K562 (cell line): ENCODE results near the gene SH3BGRL3. TPM values are rescaled to one million over a fixed set of nuclear protein-coding genes. Genes with fewer than 3 reads are reported as not detected.

Experiments
- ATAC-seq: fragments of 200-7000 bp; cut with Tn5 transposase; 3 replicates; pipeline ENCODE4 v1.9.1; 2020; ENCODE audit warnings: moderate library complexity
- BruUV-seq: library from RNA; stranded (reverse); fragments of 400-500 nt; replicated peaks from 2 replicates; lab custom pipeline; 2021; lab: Mats Ljungman, UMichigan
- CTCF ChIA-PET: fragments of 300-600 bp; formaldehyde crosslinking; extraction: SDS; loops from one replicate; lab custom pipeline; 2021; ENCODE audit warnings: low intra/inter-chr PET ratio; lab: Yijun Ruan, JAX
- POLR2A ChIA-PET: fragments of 300-600, 350-650 bp; sonication (Branson Sonifier 250); formaldehyde crosslinking; extraction: SDS; loops from one replicate; lab custom pipeline; 2021; ENCODE audit warnings: antibody characterized with exemption, inconsistent platforms; lab: Yijun Ruan, JAX
- DNase-seq, 4 experiments: peaks; one replicate each; pipeline versions ENCODE4 v3.0.0 to v3.0.0-alpha.2; 2011 to 2018; ENCODE audit warnings: low spot score in 3 of 4, mixed read lengths in 3 of 4; ENCODE audit errors: extremely low read depth in 1 of 4
- FAIRE-seq: peaks from 2 replicates; lab custom pipeline; 2011; peaks lifted over from hg19 to GRCh38; lab: Jason Lieb, UNC
- H2AFZ ChIP-seq: 2 replicates; pipeline ENCODE4 v1.6.0; 2011; ENCODE audit warnings: low read depth, low read length, control low read depth, inconsistent platforms
- H3K27ac ChIP-seq: fragments of 200-600 bp; 3 replicates; pipeline ENCODE4 v1.8.0; 2011; ENCODE audit warnings: low read depth, mild to moderate bottlenecking, control low read depth, inconsistent platforms, low read length, moderate library complexity, mixed read lengths; ENCODE audit errors: extremely low read depth
- H3K27me3 ChIP-seq, 2 experiments: fragments of 300-600 bp in 1 of 2; 2 replicates in 1 of 2; 3 replicates in 1 of 2; pipeline versions ENCODE4 v1.6.0 to v1.8.0; 2011; ENCODE audit warnings: inconsistent platforms in 2 of 2, low read length in 2 of 2, mild to moderate bottlenecking in 1 of 2, mixed read lengths in 1 of 2, moderate library complexity in 1 of 2; ENCODE audit not compliant: control insufficient read depth in 2 of 2, insufficient read depth in 2 of 2
- H3K36me3 ChIP-seq: fragments of 300-600 bp; 3 replicates; pipeline ENCODE4 v1.8.0; 2011; ENCODE audit warnings: mild to moderate bottlenecking, low read length, inconsistent platforms; ENCODE audit not compliant: control insufficient read depth, insufficient read depth
- H3K4me1 ChIP-seq, 2 experiments: fragments of 200-600 bp in 1 of 2; replicated peaks in 1 of 2; 2 replicates in 1 of 2; 3 replicates in 1 of 2; pipeline versions ENCODE4 v1.5.1 to v1.8.0; 2011; ENCODE audit warnings: inconsistent platforms in 2 of 2, low read length in 2 of 2, mild to moderate bottlenecking in 1 of 2, mixed read lengths in 1 of 2, moderate library complexity in 1 of 2; ENCODE audit not compliant: control insufficient read depth in 2 of 2, insufficient read depth in 2 of 2
- H3K4me2 ChIP-seq: 2 replicates; pipeline ENCODE4 v1.6.1; 2011; ENCODE audit warnings: low read length, control low read depth, inconsistent platforms, mixed read lengths; ENCODE audit not compliant: insufficient read depth
- H3K4me3 ChIP-seq: fragments of 200-600 bp; sonication (generic), shearing (Covaris generic); 2 replicates; pipeline ENCODE4 v1.5.1; 2016; ENCODE audit warnings: control low read depth, inconsistent platforms
- H3K79me2 ChIP-seq: fragments of 200-600 bp; 3 replicates; pipeline ENCODE4 v1.8.0; 2011; ENCODE audit warnings: low read length, inconsistent platforms; ENCODE audit not compliant: control insufficient read depth, insufficient read depth
- H3K9ac ChIP-seq, 2 experiments: 2 replicates each; pipeline versions ENCODE4 v1.6.0 to v1.6.1; 2011; ENCODE audit warnings: low read depth in 2 of 2, low read length in 2 of 2, control low read depth in 1 of 2, inconsistent platforms in 1 of 2, mild to moderate bottlenecking in 1 of 2, mixed read lengths in 1 of 2; ENCODE audit not compliant: insufficient read depth in 1 of 2
- H3K9me1 ChIP-seq: one replicate; pipeline ENCODE4 v1.6.0; 2011; ENCODE audit warnings: inconsistent platforms, mild to moderate bottlenecking, low read length, moderate library complexity; ENCODE audit not compliant: control insufficient read depth, insufficient read depth
- H3K9me3 ChIP-seq: replicated peaks from 2 replicates; pipeline ENCODE4 v1.5.1; 2011; ENCODE audit warnings: low read depth, low read length, inconsistent platforms; ENCODE audit not compliant: control insufficient read depth, insufficient read depth
- H4K20me1 ChIP-seq: replicated peaks from 2 replicates; pipeline ENCODE4 v1.6.1; 2011; ENCODE audit warnings: low read length, inconsistent platforms, mixed read lengths; ENCODE audit not compliant: control insufficient read depth, insufficient read depth
- AFF1 ChIP-seq, 2 experiments: fragments of 450-650 bp; IDR thresholded peaks; 2 replicates each; pipeline ENCODE4 v1.6.1; 2018; ENCODE audit warnings: mild to moderate bottlenecking in 2 of 2, low read depth in 1 of 2; ENCODE audit not compliant: partially characterized antibody in 2 of 2
- E2F3 ChIP-seq: fragments of 250-450 bp; sonication (Bioruptor Pico); IDR thresholded peaks from 2 replicates; pipeline ENCODE4 v1.4.0; 2020; ENCODE audit warnings: mild to moderate bottlenecking
- KDM1A ChIP-seq, 2 experiments: fragments of 450-650 bp; IDR thresholded peaks; 2 replicates each; pipeline ENCODE4 v1.6.1; 2016; ENCODE audit warnings: mild to moderate bottlenecking in 2 of 2
- L3MBTL2 ChIP-seq: fragments of 450-650 bp; IDR thresholded peaks from 2 replicates; pipeline ENCODE4 v1.6.1; 2016; ENCODE audit warnings: mild to moderate bottlenecking, moderate library complexity
- NR1H2 ChIP-seq: sonication (generic); formaldehyde crosslinking; IDR thresholded peaks from 2 replicates; pipeline ENCODE4 v1.4.0; 2020; ENCODE audit warnings: mild to moderate bottlenecking, missing genetic modification reagents
- PTBP1 ChIP-seq: fragments of 200-400 bp; formaldehyde crosslinking; IDR thresholded peaks from 2 replicates; pipeline ENCODE4 v1.6.1; 2017; ENCODE audit warnings: low read depth, low read length
- RB1 ChIP-seq: fragments of 450-650 bp; IDR thresholded peaks from 2 replicates; pipeline ENCODE4 v1.6.1; 2017; ENCODE audit warnings: low read depth, mild to moderate bottlenecking
- RBM22 ChIP-seq: fragments of 200-400 bp; formaldehyde crosslinking; IDR thresholded peaks from 2 replicates; pipeline ENCODE4 v1.6.1; 2018; ENCODE audit warnings: low read length, low read depth; ENCODE audit not compliant: poor library complexity, severe bottlenecking
- RCOR1 ChIP-seq, 2 experiments: IDR thresholded peaks; 2 replicates each; pipeline ENCODE4 v1.6.1; 2012; ENCODE audit warnings: low read depth in 2 of 2, low read length in 2 of 2, borderline replicate concordance in 1 of 2, improper control_type of control experiment in 1 of 2
- SMAD4 ChIP-seq: fragments of 250-450 bp; sonication (Bioruptor Pico); conservative IDR thresholded peaks from 2 replicates; pipeline ENCODE4 v1.8.0; 2021; ENCODE audit warnings: inconsistent platforms, mild to moderate bottlenecking, moderate library complexity
- SMC3 ChIP-seq: conservative IDR thresholded peaks from 2 replicates; pipeline ENCODE4 v1.6.1; 2011; ENCODE audit warnings: low read depth, low read length, improper control_type of control experiment; ENCODE audit not compliant: insufficient read depth
- STAG1 ChIP-seq: sonication (generic); formaldehyde crosslinking; IDR thresholded peaks from 2 replicates; pipeline ENCODE4 v1.5.0; 2020; ENCODE audit warnings: missing genetic modification reagents, borderline replicate concordance
- ZFX ChIP-seq: sonication (generic); formaldehyde crosslinking; IDR thresholded peaks from 2 replicates; pipeline ENCODE4 v1.8.0; 2022; ENCODE audit warnings: mild to moderate bottlenecking, missing genetic modification reagents, moderate library complexity
- ZNF354B ChIP-seq: fragments of 250-450 bp; sonication (Bioruptor Pico); IDR thresholded peaks from 2 replicates; pipeline ENCODE4 v1.4.0; 2020
- ZNF699 ChIP-seq: fragments of 250-450 bp; sonication (Bioruptor Pico); IDR thresholded peaks from 2 replicates; pipeline ENCODE4 v1.8.0; 2021; ENCODE audit warnings: mild to moderate bottlenecking, moderate library complexity; ENCODE audit not compliant: insufficient replicate concordance
- WGBS: fragments of 100-300 bp; shearing (Covaris generic); methylation state at CpG from one replicate; pipeline ENCODE4 v1.1.6; 2016; ENCODE audit warnings: low coverage, mixed read lengths; ENCODE audit not compliant: insufficient coverage; ENCODE audit errors: missing lambda C conversion rate; 5-methylcytosine and 5-hydroxymethylcytosine counted together
- in situ Hi-C: fragments of 300-500 bp; cut with MboI; formaldehyde crosslinking; loops from 4 replicates; pipeline ENCODE4 v1.15.0; 2018; ENCODE audit warnings: inconsistent platforms, mixed read lengths
- intact Hi-C: fragments of 100-400 bp; cut with micrococcal nuclease; formaldehyde crosslinking; loops from 2 replicates; pipeline ENCODE4 v1.14.2; 2022
- polyA plus RNA-seq, 8 experiments: library from polyadenylated mRNA; depleted of rRNA in 4 of 8; stranded (reverse) in 5 of 8; unstranded in 3 of 8; fragments of >200 nt; fragmentation: Nextera tagmentation in 2 of 8; fragmentation: Illumina TruSeq in 1 of 8; extraction: Ambion mirVana in 2 of 8; extraction: Trizol in 1 of 8; gene quantifications; 2 replicates each; pipeline versions ENCODE4 v1.2.1 to v1.2.3, GENCODE V29; 2011 to 2014; ENCODE audit warnings: inconsistent platforms in 1 of 8, missing spikeins in 1 of 8
- total RNA-seq, 7 experiments: library from RNA; depleted of rRNA in 6 of 7; stranded (reverse); fragments of >200 nt in 6 of 7; fragmentation: Illumina TruSeq in 2 of 7; extraction: Trizol in 2 of 7; gene quantifications; 2 replicates each; pipeline versions ENCODE4 v1.2.1 to v1.2.3, GENCODE V29; 2011 to 2021; ENCODE audit warnings: low replicate concordance in 1 of 7

Gene SH3BGRL3
- total and polyA plus RNA-seq, 9 of the 15 experiments (the other 6 are each of a cell fraction or from before 2014, with no cell fraction given), result 30.3 to 140 (median 54.2) TPM

GRCh38 chr1:26288311-26288941, 8.5 kb downstream of the SH3BGRL3 start:
- peak; percentile 63 to 78 (median 64) for DNase-seq
- in situ Hi-C loops (loop anchor here (5.0 kb wide), 1 partner anchor 34 kb away; no protein-coding TSS in a partner anchor), intact Hi-C loops (no loop called here)
- Histone ChIP-seq H3K9ac (peak overlapping the region; percentile 32 to 85), H3K36me3 (peaks cover 6% of the 10 kb centered on the region; the same call in 1 of the 3 replicates), H3K79me2 (no peaks in the 10 kb centered on the region), H3K4me3 (no peak overlapping the region), H3K27me3 (no peaks in the 10 kb centered on the region), H3K4me1 (peaks cover 64 to 81% of the 10 kb centered on the region in 2 experiments), H3K9me1 (no peaks in the 10 kb centered on the region), H3K27ac (peak overlapping the region; percentile 69; the same call in 2 of the 3 replicates), H3K4me2 (peak overlapping the region; percentile 2), H4K20me1 (no peaks in the 10 kb centered on the region), H2AFZ (peak overlapping the region; percentile 5; the same call in 1 of the 2 replicates), H3K9me3 (no peaks in the 10 kb centered on the region)
- ChIA-PET CTCF (interaction anchor here (1.6 to 4.2 kb wide), 2 partner anchors 9 to 33 kb away, joined by 3 to 29 read pairs; partner anchors contain the start of gene SH3BGRL3), POLR2A (interaction anchor here (0.6 to 2.0 kb wide), 13 partner anchors 9 to 129 kb away, joined by 3 to 10 read pairs (median 4); partner anchors contain the start of genes CD52, SH3BGRL3 and UBXN11)
- no TSS peak for BruUV-seq
- 19% methylated on average over 3 of the region's 5 CpGs for WGBS
- peak; percentile 5; the same call in 2 of the 3 replicates for ATAC-seq
- peak; percentile 68 for FAIRE-seq
- no peak for TF ChIP-seq NR1H2 (CRISPR knock-in tag)
- TF ChIP-seq RBM22, result no peak
- 0 out of 4 replicates have a peak, but pooled peaks of 1 of the 2 experiments have one; percentile 40 for TF ChIP-seq RCOR1 (IDR thresholded peaks at IDR 0.05; ENCODE audit: borderline replicate concordance in 1 of 2, low read depth in 2 of 2, low read length in 2 of 2)
- peak; percentile 47 for TF ChIP-seq ZFX (CRISPR knock-in tag)
- TF ChIP-seq ZNF699 (CRISPR knock-in tag), result no peak
- 0 out of 2 replicates have a peak, but pooled peaks have one; percentile 1 for TF ChIP-seq SMC3
- TF ChIP-seq PTBP1, result 0 out of 2 replicates have a peak, but pooled peaks have one; percentile 56
- peak; percentile 48; the same call in 1 of the 2 replicates for TF ChIP-seq SMAD4 (CRISPR knock-in tag)
- no peak for TF ChIP-seq ZNF354B
- 0 out of 2 replicates have a peak, but pooled peaks have one; percentile 20 for TF ChIP-seq RB1
- TF ChIP-seq STAG1 (CRISPR knock-in tag), result no peak
- TF ChIP-seq E2F3, result no peak
- TF ChIP-seq AFF1 (IDR thresholded peaks at IDR 0.05; ENCODE audit: low read depth in 1 of 2, partially characterized antibody in 2 of 2), result no peak
- no peak for TF ChIP-seq L3MBTL2
- 0 out of 4 replicates have a peak, but pooled peaks have one; percentile 39 to 53 for TF ChIP-seq KDM1A (IDR thresholded peaks at IDR 0.05)
